Measurements from ENCODE around the gene RBM33.

GRCh38 chr7:155621418-155621980 lies 23.0 kb upstream of the RBM33 start:
- TF ChIP-seq CTCF (IDR thresholded peaks at IDR 0.05; ENCODE audit: borderline replicate concordance, extremely low read depth, low read length, poor library complexity, severe bottlenecking) (no peak), EZH2 (IDR thresholded peaks at IDR 0.05; ENCODE audit: borderline replicate concordance, low read depth, low read length, severe bottlenecking) (no peak)
